ENCODE results near the gene CADM2.

- TF ChIP-seq EZH2 (IDR thresholded peaks at IDR 0.05; ENCODE audit: borderline replicate concordance, insufficient read depth, low read length, poor library complexity, severe bottlenecking) (no peak), POLR2AphosphoS5 (IDR thresholded peaks at IDR 0.05) (no peak)
- TF ChIP-seq, protein P1, sequence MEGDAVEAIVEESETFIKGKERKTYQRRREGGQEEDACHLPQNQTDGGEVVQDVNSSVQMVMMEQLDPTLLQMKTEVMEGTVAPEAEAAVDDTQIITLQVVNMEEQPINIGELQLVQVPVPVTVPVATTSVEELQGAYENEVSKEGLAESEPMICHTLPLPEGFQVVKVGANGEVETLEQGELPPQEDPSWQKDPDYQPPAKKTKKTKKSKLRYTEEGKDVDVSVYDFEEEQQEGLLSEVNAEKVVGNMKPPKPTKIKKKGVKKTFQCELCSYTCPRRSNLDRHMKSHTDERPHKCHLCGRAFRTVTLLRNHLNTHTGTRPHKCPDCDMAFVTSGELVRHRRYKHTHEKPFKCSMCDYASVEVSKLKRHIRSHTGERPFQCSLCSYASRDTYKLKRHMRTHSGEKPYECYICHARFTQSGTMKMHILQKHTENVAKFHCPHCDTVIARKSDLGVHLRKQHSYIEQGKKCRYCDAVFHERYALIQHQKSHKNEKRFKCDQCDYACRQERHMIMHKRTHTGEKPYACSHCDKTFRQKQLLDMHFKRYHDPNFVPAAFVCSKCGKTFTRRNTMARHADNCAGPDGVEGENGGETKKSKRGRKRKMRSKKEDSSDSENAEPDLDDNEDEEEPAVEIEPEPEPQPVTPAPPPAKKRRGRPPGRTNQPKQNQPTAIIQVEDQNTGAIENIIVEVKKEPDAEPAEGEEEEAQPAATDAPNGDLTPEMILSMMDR (IDR thresholded peaks at IDR 0.05; ENCODE audit: poor library complexity, severe bottlenecking): no peak
These were observed 1092.3 kb downstream of the CADM2 start for GRCh38 chr3:86051058-86051457.

Data from neural cell (in vitro differentiated cells).